Thoracic aorta (tissue), 2 donors: ENCODE measurements around the gene EID1. TPM values are rescaled to one million over a fixed set of nuclear protein-coding genes. Genes with fewer than 3 reads are reported as not detected.

Source experiments
- ATAC-seq: fragments of 150-250 bp; one replicate; pipeline ENCODE4 v1.8.0; 2017; ENCODE audit warnings: low read depth; ENCODE audit not compliant: insufficient number of reproducible peaks, low FRiP score
- DNase-seq: peaks from one replicate; pipeline ENCODE4 v3.0.0-alpha.2; 2020; ENCODE audit warnings: low spot score
- H3K27ac ChIP-seq, 2 donors: fragments of 200-600 bp; sonication (generic); 1 replicate in 1 of 2; 2 replicates in 1 of 2; pipeline ENCODE4 v1.5.1; 2016; ENCODE audit warnings: mild to moderate bottlenecking in 2 of 2, moderate library complexity in 2 of 2
- H3K27me3 ChIP-seq: fragments of 200-600 bp; sonication (generic); replicated peaks from 2 replicates; pipeline ENCODE4 v1.6.0; 2016; ENCODE audit warnings: mild to moderate bottlenecking; ENCODE audit not compliant: insufficient read depth
- H3K36me3 ChIP-seq: fragments of 200-600 bp; sonication (generic); one replicate; pipeline ENCODE4 v1.5.1; 2016
- H3K4me1 ChIP-seq, 2 donors: fragments of 200-600 bp; sonication (generic); 1 replicate in 1 of 2; 2 replicates in 1 of 2; pipeline versions ENCODE4 v1.5.1 to v1.6.0; 2016; ENCODE audit warnings: low read depth in 2 of 2, mild to moderate bottlenecking in 1 of 2; ENCODE audit not compliant: control insufficient read depth in 1 of 2
- H3K4me3 ChIP-seq: fragments of 200-600 bp; sonication (generic); 2 replicates; pipeline ENCODE4 v1.5.1; 2016; ENCODE audit warnings: mild to moderate bottlenecking
- H3K9me3 ChIP-seq: fragments of 200-600 bp; sonication (generic); 2 replicates; pipeline ENCODE4 v1.5.1; 2016
- CTCF ChIP-seq: fragments of 200-600 bp; sonication (generic); IDR thresholded peaks from one replicate; pipeline ENCODE4 v1.5.1; 2019; ENCODE audit warnings: antibody characterized with exemption
- total RNA-seq, 2 donors: library from RNA; depleted of rRNA; stranded (reverse); fragments of >200 nt; gene quantifications; one replicate each; pipeline versions ENCODE4 v1.1.0 to v1.2.3, GENCODE V29; 2016

The EID1 gene
- total RNA-seq, 2 donors from 2014 or later = 212 to 227 TPM

GRCh38 chr15:48869966-48870365 lies 8.0 kb upstream of the EID1 start:
- no peak for DNase-seq
- Histone ChIP-seq H3K4me3 (no peak overlapping the region), H3K27me3 (no peaks in the 10 kb centered on the region), H3K9me3 (no peaks in the 10 kb centered on the region), H3K36me3 (no peaks in the 10 kb centered on the region), H3K27ac (no peak overlapping the region), H3K4me1 (no peaks in the 10 kb centered on the region)
- no peak for ATAC-seq
- no peak for TF ChIP-seq CTCF

- H3K9me3 ChIP-seq = no peaks in the 10 kb centered on the region
- no peaks in the 10 kb centered on the region for H3K27me3 ChIP-seq
- no peak overlapping the region for H3K4me3 ChIP-seq
- DNase-seq = no peak
- no peaks in the 10 kb centered on the region for H3K36me3 ChIP-seq
- TF ChIP-seq CTCF = no peak
- no peak for ATAC-seq
- no peak overlapping the region for H3K27ac ChIP-seq
- H3K4me1 ChIP-seq = no peaks in the 10 kb centered on the region
These were observed 6.4 kb upstream of the EID1 start for GRCh38 chr15:48871542-48871941.

GRCh38 chr15:48872632-48873031 lies 5.3 kb upstream of the EID1 start:
- Histone ChIP-seq H3K36me3 (no peaks in the 10 kb centered on the region), H3K27ac (no peak overlapping the region), H3K4me3 (no peak overlapping the region), H3K27me3 (no peaks in the 10 kb centered on the region), H3K4me1 (peaks cover 0 to 5% of the 10 kb centered on the region in 2 donors), H3K9me3 (no peaks in the 10 kb centered on the region)
- no peak for TF ChIP-seq CTCF
- ATAC-seq = no peak
- no peak for DNase-seq

GRCh38 chr15:48875241-48875960 lies 2.5 kb upstream of the EID1 start:
- no peaks in the 10 kb centered on the region for H3K27me3 ChIP-seq
- TF ChIP-seq CTCF = no peak
- no peak overlapping the region for H3K27ac ChIP-seq
- peaks cover 5 to 22% of the 10 kb centered on the region in 2 donors for H3K4me1 ChIP-seq
- no peaks in the 10 kb centered on the region for H3K9me3 ChIP-seq
- no peak overlapping the region for H3K4me3 ChIP-seq
- H3K36me3 ChIP-seq = no peaks in the 10 kb centered on the region
- no peak for DNase-seq
- no peak for ATAC-seq

- Histone ChIP-seq H3K4me3 (no peak overlapping the region), H3K27me3 (no peaks in the 10 kb centered on the region), H3K9me3 (no peaks in the 10 kb centered on the region), H3K27ac (no peak overlapping the region), H3K4me1 (peaks cover 5 to 27% of the 10 kb centered on the region in 2 donors), H3K36me3 (no peaks in the 10 kb centered on the region)
- DNase-seq (no peak), ATAC-seq (no peak)
- no peak for TF ChIP-seq CTCF
These were observed 1.9 kb upstream of the EID1 start for GRCh38 chr15:48876057-48876456.
